ENCODE measurements around the gene PPT2. TPM values are rescaled to one million over a fixed set of nuclear protein-coding genes. Genes with fewer than 3 reads are reported as not detected.

PPT2 gene
- total RNA-seq, 1 donor from 2014 or later = 15.6 TPM

DNA sequence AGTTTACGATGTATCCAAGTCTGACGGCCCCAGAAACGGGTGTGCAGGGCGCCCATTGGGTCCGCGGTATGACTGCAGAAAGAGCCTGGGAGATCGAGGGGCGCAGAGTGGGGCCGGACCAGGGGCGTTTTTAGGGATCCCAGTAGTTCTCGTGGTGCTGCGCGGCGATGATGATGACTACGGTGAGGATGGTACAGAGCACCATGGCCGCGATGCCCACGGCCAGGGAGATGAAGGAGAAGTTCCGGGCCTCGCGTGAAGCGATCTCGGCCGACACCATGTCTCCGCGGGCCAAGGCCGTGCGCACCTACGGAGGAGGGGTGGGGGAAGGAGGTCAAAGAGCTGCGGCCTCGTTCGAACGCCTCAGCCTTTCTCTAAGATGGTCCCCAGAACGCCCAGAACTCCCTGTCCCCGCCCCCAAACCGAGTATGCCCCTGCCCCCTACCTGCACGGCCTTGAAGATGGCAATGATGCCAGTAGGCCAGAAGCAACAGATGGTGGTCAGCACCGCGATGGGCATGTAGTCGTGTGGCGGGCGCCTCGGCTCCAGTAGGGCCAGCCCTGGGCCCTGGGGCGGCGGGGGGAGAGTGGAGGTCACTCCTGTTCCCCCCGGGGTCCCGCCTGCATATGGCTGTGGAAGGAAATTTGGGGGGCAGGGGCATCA, 4.7 kb upstream of the PPT2 start:
- intact Hi-C loops (cut with DNase I) = no loop called here
- DNase-seq (ENCODE audit: low spot score) = no peak

DNA sequence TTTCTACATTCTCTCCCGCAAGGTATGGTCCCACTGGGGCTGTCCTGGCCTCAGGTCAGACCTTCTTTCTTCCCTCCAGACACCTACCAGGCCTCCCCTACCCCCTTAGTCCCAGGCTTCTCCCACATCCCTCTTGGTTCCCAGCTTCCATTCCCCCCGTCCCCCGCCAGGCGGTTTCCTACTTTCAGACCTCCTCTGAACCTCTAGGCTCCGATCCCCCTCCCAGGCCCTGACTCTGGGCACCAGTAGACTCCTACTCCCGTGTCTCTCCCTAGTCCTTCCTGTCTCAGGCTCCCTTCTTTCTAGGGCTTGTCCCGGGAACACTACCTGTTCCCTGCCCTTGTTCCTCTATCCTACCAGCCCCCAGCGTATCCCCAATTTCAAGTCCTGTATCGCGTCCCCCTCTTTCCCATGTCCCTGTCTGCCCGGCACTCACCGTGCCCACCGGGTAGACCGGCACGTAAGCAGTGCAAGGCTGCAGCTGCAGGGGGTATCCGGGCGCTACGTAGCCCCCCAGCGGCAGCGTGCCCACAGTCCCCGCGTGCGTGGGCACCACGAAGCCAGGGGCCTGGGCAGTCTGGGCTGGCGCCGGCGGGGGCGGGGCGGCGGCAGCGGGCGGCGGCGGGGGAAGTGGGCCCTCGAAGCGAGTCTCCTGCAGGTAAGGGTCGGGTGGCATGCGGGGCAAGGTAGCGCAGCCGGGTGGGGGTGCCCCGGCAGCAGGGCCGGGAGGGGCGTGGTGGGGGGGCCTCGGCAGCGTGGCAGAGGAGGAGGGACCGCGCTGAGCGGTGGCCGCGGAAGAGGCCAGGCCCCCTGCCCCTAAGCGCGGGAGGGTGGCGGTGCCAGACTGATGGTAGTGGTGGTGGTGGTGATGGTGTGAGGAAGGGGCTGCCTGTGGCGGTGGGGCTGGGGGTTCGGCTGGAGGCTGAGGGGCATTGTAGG, 3.7 kb upstream of the PPT2 start:
- intact Hi-C loops (cut with DNase I) = no loop called here
- DNase-seq (ENCODE audit: low spot score) = no peak

DNA sequence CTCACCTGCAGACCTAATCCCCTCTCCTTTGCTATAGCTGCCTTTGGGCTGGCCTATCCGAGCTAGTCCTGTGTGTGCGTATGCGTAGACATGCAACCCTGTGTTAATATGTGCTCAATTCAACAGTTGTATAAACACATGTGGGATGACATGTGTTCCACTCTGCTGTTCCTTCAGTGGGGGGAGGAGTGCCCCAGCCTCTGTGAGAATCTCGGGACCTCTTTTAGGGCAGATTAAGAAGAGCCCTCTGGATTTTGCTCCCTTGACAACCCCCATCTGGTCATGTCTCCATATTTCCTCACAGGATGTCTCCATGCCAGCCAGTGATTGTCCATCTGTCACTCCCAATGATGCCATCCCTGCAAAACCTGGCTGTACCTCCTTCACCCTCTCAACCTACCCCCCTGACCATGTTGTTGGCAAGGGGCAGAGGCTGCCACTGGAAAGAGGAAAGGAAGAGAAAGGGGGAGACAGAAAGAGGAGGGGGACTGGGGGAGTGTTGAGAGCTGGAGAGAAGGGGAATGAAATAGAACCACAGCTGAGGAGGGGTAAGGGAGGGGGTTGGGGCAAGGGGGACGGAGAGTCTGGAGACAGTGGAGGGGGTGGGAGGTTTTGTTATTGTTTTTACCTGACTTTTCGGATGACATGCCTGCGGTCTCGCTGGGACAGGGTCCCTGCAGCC, 2.6 kb upstream of the PPT2 start:
- intact Hi-C loops (cut with DNase I) = no loop called here
- no peak for DNase-seq (ENCODE audit: low spot score)

DNA sequence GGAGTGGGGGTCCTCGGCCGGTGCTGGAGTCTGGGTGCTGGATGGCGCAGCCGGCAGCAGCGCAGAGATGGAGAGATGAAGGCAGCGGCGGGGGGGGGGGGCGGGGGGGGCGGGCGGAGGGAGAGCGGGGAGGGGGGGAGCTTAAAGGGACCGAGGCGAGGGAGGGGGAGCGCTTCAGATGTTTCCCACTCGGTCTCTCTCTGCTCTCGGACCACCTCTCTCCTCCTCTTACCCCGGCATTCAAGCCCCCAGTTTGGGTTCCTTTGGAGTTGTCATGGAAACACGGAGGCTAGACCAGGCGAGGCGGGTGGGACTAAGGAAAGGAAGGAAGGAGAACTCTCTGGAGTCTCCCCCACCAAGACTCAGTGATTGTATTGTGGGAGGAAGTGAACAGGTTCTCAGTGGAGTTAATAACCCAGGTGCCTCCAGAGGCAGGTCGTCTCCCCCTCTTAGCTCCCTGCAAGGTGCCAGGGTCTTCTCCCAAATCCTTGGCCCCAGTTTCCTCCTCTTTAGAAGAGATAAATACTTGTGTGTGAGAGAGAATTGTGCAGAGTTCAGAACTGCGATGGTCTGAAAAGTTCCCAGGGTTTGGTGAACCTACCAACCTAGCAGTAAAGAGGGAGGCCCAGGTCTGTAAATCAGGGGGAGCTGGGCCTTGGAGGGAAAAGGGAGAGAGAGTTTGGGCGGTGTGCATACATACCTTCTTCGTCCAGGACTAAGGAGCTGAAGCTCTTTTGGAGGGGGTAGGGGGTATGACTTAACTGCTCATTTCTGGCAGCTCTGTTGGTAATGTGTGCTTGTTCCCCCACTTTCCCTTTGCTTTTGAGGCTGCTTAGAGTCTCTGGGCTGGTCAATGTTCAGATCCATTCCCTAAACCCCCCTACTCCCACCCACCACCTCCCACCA, 1.8 kb upstream of the PPT2 start, which contains the start of gene PRRT1:
TSS of gene PRRT1 (minus strand) at position 77 of the 906 bp plus-strand sequence. CDS start 112 bp downstream, outside the sequence.
- intact Hi-C loops (cut with DNase I) = loop anchor here (2.0 kb wide), 1 partner anchor 25 kb away; no protein-coding TSS in a partner anchor
- DNase-seq (ENCODE audit: low spot score) = no peak

DNA sequence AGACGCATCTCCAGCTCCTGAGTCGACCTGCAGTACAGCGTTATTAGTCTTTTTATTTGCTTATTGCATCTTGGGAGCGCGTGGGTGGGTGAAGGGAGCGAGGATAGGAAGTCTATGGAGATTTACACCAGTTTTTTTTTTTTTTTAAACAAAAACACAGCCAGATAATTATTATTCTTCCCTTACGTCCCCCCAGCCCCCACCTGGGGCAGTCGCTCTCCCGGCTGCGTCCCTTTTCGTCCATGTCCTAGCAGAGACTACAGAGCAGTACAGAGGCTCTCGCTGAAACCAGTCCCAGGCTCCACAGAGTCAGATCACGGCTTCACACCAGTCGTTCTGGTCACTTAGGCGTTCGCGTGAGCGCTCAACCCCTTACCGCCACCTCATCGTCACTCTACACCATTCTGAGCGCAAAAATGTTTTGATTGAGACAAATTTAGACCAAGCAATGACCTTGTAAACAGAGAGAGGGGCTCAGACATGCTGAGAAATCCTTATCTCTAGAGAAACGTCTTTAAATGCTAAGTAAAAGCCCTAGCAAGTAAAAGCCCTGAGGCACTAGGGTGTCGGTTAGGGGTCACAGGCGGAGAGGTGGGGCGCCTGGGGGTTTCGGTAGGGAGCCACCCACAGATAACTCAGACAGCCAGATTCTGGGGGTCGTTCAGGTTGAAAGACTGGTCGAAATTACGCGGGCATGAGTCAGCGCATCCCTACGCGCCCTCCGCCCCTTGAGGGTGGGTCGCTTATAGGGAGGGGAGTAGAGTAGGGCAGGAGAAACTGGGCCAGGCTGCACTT, 975 bp upstream of the PPT2 start:
- intact Hi-C loops (cut with DNase I) = loop anchor here (2.0 kb wide), 1 partner anchor 26 kb away; no protein-coding TSS in a partner anchor
- DNase-seq (ENCODE audit: low spot score) = no peak

DNA sequence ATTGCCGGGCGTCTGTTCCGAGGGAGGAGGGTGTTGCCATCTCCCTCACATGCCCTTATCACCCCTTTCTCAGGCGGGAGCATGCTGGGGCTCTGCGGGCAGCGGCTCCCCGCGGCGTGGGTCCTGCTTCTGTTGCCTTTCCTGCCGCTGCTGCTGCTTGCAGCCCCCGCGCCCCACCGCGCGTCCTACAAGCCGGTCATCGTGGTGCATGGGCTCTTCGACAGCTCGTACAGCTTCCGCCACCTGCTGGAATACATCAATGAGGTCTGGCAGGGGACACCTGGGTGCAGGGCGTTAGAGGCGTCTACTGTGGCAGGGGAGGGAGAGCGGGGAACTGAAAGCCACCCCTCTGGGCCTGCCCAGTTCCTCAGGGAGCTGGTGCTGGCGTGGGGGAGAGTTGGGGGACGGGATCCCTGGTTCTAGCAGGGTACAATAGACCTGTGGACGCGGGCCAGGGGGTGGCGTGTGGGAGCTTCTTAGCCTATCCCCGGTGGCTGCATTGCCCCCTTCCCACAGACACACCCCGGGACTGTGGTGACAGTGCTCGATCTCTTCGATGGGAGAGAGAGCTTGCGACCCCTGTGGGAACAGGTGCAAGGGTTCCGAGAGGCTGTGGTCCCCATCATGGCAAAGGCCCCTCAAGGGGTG, 697 bp downstream of the PPT2 start:
- intact Hi-C loops (cut with DNase I) = loop anchor here (1.0 to 2.0 kb wide), 2 partner anchors 22 to 41 kb away; partner anchors contain the start of gene AGPAT1

DNA sequence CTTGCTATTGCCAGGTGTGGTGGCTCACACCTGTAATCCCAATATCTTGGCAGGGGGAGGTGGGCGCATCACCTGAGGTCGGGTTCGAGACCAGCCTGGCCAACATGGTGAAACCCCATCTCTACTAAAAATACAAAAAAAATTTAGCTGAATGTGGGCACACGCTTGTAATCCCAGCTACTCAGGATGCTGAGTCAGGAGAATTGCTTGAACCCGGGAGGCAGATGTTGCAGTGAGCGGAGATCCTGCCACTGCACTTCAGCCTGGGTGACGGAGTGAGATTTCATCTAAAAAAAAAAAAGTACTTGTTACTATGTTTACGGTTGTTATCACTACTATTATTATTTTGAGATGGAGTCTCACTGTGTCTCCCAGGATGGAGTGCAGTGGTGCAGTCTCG, 3.0 kb downstream of the PPT2 start:
- intact Hi-C loops (cut with DNase I) = no loop called here
- DNase-seq (ENCODE audit: low spot score) = no peak

More for the DNA sequence above, 697 bp downstream of the PPT2 start:
- no peak for DNase-seq (ENCODE audit: low spot score)

DNA sequence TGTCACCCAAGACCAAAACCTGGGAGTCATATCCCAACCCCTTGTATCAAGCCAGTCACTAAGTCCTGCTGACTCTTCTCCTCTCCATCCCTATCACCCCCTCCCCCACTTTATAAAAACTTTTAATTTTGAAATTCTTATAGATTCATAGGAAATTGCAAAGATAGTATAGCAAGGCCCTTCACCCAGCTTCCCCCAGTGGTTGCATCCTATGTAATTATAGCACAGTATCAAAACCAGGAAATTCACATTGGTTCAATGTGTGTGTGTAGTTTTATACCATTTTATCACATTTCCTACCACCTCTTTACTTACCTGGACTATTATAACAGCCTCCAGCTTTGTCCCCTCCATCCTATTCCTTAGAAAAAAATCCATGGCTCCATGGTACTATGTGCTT, 4.1 kb downstream of the PPT2 start:
- no peak for DNase-seq (ENCODE audit: low spot score)
- intact Hi-C loops (cut with DNase I) = no loop called here

DNA sequence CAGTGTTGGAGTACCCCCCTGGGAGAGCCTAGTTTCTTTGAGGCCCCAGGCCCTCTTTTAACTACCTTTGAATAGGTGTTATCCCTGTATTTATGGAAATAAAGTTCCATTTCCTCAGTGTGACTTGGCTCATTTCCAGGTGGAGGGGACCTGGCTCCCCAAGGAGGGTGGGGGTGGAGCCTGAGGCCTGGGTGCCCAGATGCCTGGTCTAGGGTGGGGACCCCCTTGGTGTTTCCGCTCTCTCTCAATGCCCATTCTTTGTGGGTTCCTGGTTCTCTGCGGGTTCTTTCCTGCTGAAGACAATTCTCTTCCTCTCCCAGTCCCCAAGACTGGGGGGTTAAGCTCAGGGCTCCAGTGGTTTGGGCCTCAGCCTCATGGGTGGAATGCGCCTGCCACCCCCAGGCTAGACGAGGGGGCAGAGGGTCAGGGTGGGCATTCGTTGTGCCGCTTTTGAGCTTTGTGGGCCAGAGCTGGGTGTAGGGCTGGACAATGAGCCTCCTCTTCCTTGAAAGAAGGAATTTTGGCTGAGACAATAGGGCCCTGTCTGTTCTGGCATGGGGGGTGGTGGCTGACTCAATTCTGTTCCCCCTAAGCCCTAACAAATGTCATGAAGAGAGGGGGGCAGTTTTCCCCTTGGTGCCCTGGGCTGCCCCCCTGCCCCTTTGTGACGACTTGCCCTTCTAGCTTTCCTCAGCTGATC, 9.8 kb downstream of the PPT2 start:
- intact Hi-C loops (cut with DNase I) = no loop called here
- no peak for DNase-seq (ENCODE audit: low spot score)

DNA sequence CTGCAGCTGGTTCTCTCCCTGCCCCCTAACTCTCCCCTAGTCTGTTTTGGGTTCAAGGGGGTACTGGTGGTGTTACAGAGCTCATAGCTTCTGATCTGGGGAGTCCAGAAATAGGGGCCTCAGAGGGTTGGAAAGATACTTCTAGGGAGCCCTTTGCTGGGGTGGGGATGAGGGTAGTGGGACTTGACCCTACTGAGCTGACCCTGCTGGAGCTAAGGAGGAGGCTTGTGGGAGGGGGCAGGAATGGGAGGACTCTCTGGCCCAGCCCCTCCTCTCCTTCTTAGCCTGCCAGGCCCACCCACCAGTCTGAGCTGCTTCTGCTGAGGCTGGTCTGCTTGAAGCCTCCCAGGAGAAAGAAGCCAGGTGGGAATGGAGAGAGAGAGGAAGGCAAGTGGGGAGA, 10.4 kb downstream of the PPT2 start, which contains the start of gene EGFL8:
TSS of gene EGFL8 (plus strand) at position 301 of the 400 bp plus-strand sequence. CDS start 1,571 bp downstream, outside the sequence.
- intact Hi-C loops (cut with DNase I) = no loop called here
- no peak for DNase-seq (ENCODE audit: low spot score)

DNA sequence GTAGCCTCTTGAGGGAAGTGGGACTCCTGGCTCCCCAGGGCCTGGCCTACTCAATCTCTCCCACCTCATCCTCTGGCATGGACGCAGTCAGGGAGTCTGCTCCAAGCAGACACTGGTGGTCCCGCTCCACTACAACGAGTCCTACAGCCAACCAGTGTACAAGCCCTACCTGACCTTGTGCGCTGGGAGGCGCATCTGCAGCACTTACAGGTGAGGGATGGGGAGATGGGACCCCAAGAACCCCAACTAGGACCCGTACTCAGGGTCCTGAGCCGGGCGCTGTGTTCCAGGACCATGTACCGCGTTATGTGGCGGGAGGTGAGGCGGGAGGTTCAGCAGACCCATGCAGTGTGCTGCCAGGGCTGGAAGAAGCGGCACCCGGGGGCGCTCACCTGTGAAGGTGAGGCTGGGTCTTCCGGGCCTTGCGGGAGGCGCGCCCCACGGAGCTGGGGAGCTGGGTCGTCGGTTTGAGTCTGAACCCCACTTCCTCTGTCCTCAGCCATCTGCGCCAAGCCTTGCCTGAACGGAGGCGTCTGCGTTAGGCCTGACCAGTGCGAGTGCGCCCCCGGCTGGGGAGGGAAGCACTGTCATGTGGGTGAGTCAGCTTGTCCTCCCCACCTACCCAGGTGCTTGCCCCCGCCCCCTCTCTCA, 12.6 kb downstream of the PPT2 start:
- intact Hi-C loops (cut with DNase I) = no loop called here
- DNase-seq (ENCODE audit: low spot score) = no peak

DNA sequence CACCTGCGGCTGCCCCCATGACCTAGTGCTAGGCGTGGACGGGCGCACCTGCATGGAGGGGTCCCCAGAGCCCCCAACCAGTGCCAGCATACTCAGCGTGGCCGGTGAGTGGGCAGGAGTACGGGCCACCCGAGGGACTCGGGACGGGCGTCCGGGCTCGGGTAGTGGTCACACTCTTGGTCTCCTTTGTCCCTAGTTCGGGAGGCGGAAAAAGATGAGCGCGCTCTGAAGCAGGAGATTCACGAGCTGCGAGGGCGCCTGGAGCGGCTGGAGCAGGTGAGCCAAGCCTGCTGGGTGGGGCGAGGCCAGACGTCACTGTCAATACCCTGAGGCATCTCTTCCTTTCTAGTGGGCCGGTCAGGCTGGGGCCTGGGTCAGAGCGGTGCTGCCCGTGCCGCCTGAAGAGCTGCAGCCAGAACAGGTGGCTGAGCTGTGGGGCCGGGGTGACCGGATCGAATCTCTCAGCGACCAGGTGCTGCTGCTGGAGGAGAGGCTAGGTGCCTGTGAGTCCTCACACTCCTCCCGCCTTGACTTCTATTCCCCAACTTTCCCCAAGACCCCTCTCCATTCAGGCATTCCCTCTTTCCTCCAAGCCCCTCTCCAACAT, 13.3 kb downstream of the PPT2 start:
- intact Hi-C loops (cut with DNase I) = no loop called here
- no peak for DNase-seq (ENCODE audit: low spot score)

DNA sequence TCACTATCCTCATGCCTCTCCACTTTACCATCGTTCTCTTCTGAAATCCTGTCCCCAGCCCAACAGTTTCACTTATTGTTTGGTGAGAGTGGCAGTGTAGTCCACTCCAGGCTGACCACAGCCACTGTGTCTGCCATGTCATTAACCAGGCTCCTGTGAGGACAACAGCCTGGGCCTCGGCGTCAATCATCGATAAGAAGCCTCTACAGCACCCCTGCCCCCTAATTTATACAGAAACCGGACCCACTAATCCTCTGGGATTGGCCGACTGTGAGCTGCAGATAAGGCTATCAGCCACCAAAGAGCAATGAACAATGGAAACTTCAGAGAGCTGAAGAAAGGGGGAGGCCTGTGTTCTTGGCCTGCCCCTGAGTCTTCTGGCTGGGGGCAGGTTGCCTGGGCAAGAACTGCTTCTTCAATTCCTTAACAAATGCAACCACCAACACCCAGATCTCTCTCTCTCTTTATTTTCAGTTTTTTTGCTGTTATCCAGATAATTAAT, 13.9 kb downstream of the PPT2 start:
- DNase-seq (ENCODE audit: low spot score) = no peak
- intact Hi-C loops (cut with DNase I) = no loop called here

DNA sequence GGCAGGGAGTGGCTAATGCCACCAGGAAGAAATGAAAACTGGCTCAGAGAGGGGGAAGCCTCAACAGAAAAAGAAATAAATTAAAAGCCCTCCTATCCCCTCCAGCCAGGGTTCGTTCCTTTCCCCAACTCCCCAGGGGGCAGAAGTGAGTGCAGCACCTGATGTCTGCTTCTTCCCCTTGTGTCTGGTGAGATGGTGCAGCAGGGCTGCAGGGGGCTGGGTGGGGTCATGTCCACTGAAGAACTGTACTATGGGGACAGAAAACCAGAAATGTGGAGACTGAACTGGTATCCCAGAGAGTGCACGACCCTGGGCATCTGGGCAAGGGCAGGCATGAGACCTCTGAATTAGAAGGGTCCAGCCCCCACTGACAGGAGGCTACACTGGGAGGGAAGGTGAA, 14.4 kb downstream of the PPT2 start:
- DNase-seq (ENCODE audit: low spot score) = no peak
- intact Hi-C loops (cut with DNase I) = no loop called here

DNA sequence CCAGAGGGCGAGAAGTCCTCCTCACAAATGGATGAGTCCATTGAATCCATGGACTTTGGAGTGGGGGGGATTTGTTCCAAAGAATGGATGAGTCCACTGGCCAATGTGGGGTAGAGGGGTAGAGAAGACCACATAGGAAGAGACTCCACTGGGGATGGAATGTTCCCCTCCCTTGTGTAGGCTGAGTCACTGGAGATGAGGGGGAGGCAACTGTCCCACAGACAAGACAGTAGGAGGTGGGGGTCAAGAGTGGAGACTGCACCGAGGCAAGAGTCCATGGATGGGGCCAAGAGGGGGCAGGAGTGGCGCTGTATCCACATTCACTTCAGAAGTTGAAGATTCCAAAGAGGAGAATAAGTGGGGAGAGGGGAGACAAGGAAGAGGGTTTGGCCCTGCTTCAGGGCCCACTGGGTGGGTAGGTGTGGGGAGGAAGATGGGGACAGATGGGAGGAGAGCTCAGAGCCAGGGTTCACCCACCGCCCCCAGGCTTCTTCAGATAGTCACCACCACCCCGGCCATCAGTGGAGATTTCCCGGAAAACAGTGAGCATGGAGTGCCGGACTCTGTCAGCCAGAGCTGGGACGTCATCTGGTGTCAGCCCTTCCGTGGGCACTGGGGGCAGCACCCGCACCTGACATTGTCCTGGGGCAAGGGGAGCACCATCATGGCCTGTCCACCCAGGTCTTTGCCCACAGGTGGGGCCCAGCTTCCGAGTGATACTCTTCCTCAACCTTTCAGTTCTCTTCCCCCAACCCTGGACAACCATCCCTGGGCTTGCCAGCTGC, 15.1 kb downstream of the PPT2 start:
- intact Hi-C loops (cut with DNase I) = no loop called here
- DNase-seq (ENCODE audit: low spot score) = no peak
